Astrocyte of the cerebellum (primary cell): ENCODE results near the gene GAL3ST1.
A peak's percentile ranks its signal among the peaks of the same experiment; 100 is the strongest.
"Not testable (repeated sequence)": the region's sequence is repeated elsewhere in the genome, so short reads cannot be mapped to it uniquely, and the experiment has no call there.

Experiments used
- DNase-seq: peaks from one replicate; pipeline ENCODE4 v3.0.0-alpha.2; 2011; ENCODE audit warnings: low read depth
- H3K4me3 ChIP-seq: 2 replicates; pipeline ENCODE4 v1.5.1; 2011; ENCODE audit warnings: mild to moderate bottlenecking, low read depth, low read length, moderate library complexity
- CTCF ChIP-seq: IDR thresholded peaks from 2 replicates; pipeline ENCODE4 v1.5.1; 2012; ENCODE audit warnings: low read length, low read depth, moderate library complexity, mild to moderate bottlenecking; ENCODE audit errors: missing control alignments
- in situ Hi-C: cut with HindIII; loops from 2 replicates; pipeline ENCODE4 v1.10.0; 2017; ENCODE audit warnings: low sequenced_read_pairs

The GAL3ST1 gene

GRCh38 chr22:30547188-30547587 is 27.3 kb downstream of the GAL3ST1 start:
- no peak for TF ChIP-seq CTCF
- no peak for DNase-seq
- H3K4me3 ChIP-seq, result no peak overlapping the region
- in situ Hi-C loops, result no loop called here

GRCh38 chr22:30546616-30547015 is 27.8 kb downstream of the GAL3ST1 start, which contains the start of gene SEC14L6:
Gene SEC14L6, minus strand, starts transcription at chr22:30546741. Its CDS starts 59 bp downstream, at chr22:30546682.
- in situ Hi-C loops, result no loop called here
- no peak for DNase-seq
- TF ChIP-seq CTCF, result no peak
- H3K4me3 ChIP-seq, result no peak within 1 kb of the TSS

GRCh38 chr22:30542811-30543188 is 31.7 kb downstream of the GAL3ST1 start:
- TF ChIP-seq CTCF, result no peak
- H3K4me3 ChIP-seq, result no peak overlapping the region
- DNase-seq, result no peak
- in situ Hi-C loops, result no loop called here

- in situ Hi-C loops, result no loop called here
- TF ChIP-seq CTCF, result no peak
- peak overlapping the region; percentile 28 for H3K4me3 ChIP-seq
- DNase-seq, result no peak
Measured at GRCh38 chr22:30541961-30542810, 32.3 kb downstream of the GAL3ST1 start.

GRCh38 chr22:30541511-30541910 is 33.0 kb downstream of the GAL3ST1 start:
- DNase-seq, in situ Hi-C loops: not testable (repeated sequence)
- peak overlapping the region; percentile 28 for H3K4me3 ChIP-seq

- H3K4me3 ChIP-seq, result no peak overlapping the region
- no peak for DNase-seq
- in situ Hi-C loops, result no loop called here
- TF ChIP-seq CTCF, result no peak
Measured at GRCh38 chr22:30539368-30539767, 35.1 kb downstream of the GAL3ST1 start.

- no peak overlapping the region for H3K4me3 ChIP-seq
- no peak for TF ChIP-seq CTCF
- no peak for DNase-seq
- in situ Hi-C loops, result no loop called here
Measured at GRCh38 chr22:30538280-30538679, 36.2 kb downstream of the GAL3ST1 start.
